DMS79 (cell line): ENCODE data around the gene TMC4.
"Not testable (repeated sequence)": the region's sequence is repeated elsewhere in the genome, so short reads cannot be mapped to it uniquely, and the experiment has no call there.

ENCODE experiments used
- DNase-seq: peaks from one replicate; lab custom pipeline; 2025; lab: John Stamatoyannopoulos, UW

Gene TMC4, protein sequence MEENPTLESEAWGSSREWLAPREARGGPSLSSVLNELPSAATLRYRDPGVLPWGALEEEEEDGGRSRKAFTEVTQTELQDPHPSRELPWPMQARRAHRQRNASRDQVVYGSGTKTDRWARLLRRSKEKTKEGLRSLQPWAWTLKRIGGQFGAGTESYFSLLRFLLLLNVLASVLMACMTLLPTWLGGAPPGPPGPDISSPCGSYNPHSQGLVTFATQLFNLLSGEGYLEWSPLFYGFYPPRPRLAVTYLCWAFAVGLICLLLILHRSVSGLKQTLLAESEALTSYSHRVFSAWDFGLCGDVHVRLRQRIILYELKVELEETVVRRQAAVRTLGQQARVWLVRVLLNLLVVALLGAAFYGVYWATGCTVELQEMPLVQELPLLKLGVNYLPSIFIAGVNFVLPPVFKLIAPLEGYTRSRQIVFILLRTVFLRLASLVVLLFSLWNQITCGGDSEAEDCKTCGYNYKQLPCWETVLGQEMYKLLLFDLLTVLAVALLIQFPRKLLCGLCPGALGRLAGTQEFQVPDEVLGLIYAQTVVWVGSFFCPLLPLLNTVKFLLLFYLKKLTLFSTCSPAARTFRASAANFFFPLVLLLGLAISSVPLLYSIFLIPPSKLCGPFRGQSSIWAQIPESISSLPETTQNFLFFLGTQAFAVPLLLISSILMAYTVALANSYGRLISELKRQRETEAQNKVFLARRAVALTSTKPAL

DNA sequence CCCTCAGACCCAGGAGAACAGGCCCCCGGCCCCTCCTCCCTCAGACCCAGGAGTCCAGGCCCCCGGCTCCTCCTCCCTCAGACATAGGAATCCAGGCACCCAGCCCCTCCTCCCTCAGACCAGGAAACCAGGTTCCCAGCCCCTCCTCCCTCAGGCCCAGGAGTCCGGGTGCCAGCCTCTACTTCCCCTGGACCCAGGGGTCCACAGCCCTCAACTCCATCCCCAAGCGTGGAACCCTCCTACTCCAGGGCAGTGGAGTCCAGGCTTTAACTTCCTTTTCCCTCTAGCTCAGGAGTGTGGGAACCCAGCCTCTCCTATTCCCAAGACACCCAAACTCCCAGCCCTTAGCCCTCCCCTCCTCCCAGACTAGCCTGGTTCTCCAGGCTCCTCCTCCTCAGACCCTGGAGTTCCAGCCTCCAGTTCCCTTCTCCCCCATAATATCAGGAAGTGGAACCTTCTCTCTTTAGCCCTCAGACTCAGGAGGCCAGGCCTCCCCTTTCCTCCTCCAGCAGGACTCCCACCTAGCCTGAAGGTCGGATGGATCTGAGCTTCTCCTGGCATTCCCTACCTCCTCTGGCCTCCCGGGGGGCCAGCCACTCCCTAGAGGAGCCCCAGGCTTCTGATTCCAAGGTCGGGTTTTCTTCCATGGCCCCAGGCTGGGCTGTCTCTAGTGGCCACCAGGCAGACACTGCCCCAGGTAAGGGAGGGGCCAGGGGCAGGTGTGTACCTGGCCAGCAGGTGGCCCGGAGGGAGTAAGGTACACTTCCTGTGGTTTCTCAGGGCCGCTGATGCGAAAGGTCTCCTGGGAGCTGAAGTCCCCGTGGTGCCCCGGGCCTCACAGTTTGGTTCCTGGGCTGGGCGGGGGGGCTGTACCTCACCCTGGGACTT lies at the start of gene TMC4:
Gene TMC4, minus strand, starts transcription at position 690 of the 888 bp plus-strand sequence. Its CDS starts 43 bp downstream, at position 647.
- peak; percentile 82 for DNase-seq

DNA sequence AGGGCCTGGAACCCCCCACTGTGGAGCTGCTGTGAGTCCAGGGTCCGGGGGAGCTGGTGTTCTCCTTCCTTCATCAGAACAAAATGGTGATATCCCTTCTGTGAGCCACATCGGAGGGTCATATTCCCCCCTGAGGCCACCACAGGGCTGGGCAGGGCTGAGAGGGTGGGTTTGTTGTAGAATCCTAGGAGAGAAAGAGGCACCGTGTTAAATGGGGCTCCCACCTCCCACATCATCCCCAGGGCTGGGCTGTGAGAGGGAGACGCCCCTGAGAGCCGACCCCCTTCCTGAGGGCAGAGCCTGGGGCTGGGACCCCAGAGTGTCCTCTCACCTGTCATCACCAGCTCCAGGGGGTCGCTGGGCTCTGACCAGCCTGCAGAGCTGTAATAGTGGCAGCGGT lies 49.0 kb upstream of the TMC4 start:
- DNase-seq: not testable (repeated sequence)

DNA sequence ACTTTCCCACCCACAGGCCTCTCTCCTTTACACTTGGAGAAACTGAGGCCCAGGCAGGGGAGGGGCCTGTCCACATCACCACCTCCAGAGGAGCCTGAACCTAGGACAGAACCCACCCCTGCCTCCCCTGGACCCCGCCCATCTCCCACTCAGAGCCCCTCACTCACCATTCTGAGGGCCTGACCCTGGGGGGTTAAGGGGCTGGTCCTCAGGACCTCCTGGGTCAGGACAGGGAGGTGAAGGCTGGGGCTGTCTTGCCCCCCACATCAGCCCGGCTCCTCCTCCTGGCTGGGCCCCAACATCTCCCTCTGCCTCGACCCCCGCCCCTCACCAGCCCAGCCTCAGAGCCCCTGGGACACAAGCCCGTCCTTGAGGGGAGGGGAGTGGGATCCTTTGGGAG lies 46.7 kb upstream of the TMC4 start:
- not testable (repeated sequence) for DNase-seq

DNA sequence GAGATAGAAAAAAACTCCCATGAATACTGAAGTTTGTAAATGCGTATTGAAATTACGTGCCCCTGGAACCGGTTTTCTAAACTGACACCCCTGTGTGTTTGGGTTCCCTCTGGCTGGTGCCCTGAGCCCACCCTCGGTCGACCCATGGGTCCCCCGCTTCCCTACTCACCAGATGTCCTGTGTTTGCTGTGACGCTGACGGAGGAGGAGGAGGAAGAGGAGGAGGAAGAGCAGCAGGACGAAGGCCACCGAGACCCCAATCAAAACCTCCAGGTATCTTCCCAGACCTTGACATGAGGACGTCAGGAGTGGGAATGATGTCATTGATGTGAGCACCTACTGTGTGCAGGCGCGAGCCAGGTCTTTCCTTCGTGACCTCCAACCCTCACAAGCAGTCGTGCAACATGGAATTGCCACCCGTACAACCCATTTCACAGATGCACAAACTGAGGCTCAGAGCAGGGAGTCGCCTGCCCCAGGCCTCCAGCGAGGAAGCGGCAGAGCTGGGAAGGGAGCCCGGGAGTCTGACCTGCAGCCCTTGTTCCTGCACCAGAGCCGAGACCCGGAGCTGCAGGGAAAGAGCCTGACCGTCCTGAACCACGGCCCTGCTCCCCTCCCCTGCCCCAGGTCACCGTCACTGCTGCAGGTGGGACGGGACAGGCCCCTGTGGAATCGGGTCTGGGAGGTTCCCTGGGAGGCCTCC lies 46.2 kb upstream of the TMC4 start:
- no peak for DNase-seq

DNA sequence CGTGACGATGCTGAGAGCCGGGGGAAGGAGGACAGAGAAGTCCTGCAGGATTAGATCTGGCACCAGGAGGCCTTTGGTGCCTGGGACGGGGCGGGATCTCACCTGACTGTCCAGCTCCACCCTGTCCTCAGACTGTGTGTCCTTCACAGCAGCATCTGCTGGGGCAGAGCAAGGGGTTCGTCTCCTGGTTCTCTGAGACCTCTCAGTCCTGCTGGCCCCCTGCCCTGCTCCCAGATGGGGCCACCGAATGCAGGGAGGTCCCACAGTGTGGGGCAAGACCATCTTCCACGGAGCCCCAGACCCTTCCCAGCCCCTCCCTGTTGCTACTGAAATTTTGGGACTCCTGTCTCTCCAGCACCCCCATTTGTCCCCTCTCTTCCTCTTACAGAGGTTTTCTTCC lies 45.3 kb upstream of the TMC4 start:
- DNase-seq: no peak

DNA sequence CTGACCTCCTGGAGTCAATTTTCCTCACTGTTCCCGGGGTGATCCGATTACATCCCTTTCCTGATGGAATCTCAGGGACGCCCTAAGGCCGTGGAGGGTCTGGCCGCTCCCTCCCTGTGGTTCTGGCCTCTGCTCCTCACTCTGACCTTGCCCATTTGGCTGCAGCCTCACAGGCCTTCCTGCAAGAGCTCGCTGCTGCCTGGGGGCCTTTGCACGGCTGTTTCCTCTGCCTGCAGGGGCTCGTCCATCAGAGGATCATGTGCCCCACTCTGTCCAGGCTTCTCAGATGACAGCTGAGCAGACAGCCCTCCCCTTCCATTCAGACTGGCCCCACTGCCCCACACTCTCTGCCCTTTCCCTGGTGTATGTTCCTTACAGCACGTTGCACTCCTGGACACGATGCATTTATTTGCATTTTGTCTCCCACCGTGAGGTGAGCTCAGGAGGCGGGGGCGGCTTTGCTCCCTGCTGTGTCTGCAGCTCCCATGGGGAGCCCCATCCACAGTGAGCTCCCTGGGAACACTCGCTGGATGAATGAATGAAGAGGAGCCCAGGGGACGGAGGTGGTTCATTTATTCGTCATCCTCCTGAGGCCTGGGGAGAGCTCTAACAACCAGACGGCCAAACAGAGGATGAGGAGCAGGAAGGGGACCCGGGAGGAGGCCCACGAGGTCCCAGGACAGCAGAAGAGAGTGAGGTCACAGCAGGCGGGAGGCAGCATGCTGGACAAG lies 44.7 kb upstream of the TMC4 start:
- DNase-seq: not testable (repeated sequence)

DNA sequence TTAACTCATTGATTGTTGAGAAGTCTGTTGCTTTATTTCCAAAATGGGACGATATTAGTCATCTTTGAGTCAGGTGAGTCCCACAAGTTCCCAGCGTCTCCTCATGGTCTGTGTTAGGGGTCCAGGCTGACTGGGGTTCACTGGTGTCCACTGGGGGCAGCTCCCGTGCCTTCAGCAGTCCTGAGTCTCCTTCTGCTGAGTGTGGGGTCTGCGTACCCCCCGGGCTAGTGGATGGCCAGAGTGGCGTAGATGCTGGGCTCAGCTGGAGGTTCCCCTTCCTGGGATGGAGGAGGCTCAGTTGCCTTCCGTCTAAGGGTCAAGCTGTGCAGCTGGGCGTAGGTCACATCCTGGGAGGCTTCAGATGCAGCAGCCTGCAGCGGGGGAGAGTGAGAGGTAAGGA lies 43.9 kb upstream of the TMC4 start:
- DNase-seq: no peak

DNA sequence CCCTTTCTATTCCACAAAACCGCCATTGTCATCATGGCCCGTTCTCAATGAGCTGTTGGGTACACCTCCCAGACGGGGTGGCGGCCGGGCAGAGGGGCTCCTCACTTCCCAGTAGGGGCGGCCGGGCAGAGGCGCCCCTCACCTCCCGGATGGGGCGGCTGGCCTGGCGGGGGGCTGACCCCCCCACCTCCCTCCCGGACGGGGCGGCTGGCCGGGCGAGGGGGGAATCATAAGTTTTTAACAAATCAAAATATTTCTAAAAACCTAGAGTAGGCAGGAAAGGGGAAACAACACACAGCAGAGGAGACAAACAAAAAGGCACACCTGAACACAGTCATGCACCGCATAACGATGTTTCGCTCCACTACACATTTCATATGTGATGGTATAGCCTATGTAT lies 41.8 kb upstream of the TMC4 start:
- DNase-seq: not testable (repeated sequence)

DNA sequence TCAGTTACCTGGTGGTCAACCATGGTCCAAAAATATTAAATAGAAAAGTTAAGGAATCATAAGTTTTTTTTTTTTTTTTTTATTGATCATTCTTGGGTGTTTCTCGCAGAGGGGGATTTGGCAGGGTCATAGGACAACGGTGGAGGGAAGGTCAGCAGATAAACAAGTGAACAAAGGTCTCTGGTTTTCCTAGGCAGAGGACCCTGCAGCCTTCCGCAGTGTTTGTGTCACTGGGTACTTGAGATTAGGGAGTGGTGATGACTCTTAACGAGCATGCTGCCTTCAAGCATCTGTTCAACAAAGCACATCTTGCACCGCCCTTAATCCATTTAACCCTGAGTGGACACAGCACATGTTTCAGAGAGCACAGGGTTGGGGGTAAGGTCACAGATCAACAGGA lies 41.3 kb upstream of the TMC4 start:
- DNase-seq: not testable (repeated sequence)

DNA sequence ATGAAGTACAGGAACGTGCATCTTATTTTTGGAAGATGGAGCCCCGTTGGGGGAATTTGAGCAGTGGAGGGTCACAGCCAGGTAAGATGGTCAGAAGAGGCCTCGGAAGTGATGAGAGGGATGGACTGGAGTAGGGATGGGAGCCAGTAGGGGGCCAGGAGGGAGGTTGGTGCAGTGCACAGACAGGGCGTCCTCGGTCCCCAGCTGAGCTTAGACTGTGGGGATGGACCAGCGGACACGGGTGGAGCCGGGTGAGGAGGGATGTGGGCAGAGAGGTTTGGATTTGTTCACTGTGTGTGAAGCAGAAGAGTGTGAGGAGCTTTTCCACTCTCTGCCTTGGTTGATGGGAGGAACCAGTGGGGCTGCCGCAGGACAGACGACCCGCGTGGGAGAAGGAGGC lies 38.3 kb upstream of the TMC4 start:
- no peak for DNase-seq

DNA sequence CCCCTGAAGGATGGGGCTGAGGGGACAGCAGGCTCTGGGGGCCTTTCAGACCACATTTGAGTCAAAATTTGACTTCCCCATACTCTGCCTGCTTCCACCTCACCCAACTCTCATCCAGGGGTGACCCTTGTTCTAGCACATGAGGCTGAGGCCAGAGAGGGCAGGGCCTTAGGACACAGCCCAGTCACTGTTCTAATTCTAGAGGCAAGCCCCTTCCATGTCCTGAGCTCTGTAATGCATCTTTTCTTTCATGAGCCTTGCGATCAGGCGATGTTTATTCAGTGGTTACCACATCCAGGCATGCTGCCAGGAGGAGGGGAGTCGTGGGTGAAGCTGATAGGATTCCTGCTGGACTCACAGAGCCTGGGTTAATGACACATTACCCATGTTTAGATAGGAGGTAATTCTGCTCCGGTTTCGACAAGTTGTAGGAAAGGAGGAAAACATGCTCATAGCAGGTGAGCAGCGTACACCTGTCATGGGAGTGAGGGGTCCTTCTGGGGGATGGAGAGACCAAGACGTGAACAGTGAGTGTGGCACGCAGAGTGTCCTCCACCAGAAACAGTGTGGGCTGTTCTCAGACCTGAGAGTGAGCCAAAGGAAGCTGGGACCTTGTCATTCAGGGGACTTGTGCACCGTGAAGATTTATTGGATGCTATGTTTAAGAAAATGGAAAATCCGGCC lies 37.0 kb upstream of the TMC4 start:
- peak; percentile 97 for DNase-seq

DNA sequence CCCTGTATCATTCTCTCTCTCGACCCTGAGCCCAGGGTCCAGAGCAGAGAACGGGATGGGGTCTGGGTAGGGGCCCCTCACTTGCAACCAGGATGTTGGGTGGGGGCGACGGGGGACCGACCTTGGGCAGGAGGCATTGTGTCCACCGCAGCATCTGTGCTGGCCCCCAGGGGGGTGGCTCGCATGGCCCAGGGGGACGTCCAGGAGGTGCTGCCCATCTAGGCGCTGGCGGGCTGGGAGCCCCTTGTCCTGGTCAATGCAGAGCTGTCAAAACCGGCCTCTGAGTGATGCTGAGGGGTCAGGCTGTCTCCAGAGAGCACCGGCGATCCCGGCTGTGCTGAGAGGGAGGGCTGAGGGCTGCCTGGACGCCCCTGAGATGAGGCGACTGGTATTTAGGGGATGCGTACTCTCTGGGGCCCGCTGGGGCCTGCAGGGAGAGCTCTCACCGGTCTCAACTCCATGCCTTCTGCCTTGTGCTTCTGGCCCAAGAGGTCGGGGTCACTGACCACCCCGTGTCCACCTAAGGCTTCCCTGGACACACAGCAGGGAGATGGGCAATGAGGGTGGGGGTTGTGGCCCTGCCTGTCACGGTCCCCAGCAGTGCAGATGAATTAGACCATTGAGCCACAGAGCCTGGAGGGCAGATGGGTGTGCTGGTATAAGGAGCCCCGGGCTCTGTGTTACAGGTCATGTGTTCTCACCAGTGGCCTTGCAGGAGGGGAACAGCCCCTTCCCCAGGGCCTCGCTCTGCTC lies 36.3 kb upstream of the TMC4 start:
- DNase-seq: no peak

DNA sequence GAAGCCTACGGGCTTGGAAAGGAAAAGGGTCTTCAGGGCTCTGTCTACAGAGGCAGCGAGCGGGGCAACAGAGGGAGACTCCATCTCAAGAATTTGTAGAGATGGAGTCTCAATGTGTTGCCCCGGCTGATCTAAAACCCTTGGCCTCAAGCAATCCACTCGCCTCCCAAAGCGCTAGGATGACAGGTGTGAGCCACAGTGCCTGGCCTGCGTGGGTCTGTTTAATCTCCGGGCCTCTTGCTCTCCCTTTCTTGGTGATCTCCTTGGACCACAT lies 35.8 kb upstream of the TMC4 start:
- DNase-seq: no peak

DNA sequence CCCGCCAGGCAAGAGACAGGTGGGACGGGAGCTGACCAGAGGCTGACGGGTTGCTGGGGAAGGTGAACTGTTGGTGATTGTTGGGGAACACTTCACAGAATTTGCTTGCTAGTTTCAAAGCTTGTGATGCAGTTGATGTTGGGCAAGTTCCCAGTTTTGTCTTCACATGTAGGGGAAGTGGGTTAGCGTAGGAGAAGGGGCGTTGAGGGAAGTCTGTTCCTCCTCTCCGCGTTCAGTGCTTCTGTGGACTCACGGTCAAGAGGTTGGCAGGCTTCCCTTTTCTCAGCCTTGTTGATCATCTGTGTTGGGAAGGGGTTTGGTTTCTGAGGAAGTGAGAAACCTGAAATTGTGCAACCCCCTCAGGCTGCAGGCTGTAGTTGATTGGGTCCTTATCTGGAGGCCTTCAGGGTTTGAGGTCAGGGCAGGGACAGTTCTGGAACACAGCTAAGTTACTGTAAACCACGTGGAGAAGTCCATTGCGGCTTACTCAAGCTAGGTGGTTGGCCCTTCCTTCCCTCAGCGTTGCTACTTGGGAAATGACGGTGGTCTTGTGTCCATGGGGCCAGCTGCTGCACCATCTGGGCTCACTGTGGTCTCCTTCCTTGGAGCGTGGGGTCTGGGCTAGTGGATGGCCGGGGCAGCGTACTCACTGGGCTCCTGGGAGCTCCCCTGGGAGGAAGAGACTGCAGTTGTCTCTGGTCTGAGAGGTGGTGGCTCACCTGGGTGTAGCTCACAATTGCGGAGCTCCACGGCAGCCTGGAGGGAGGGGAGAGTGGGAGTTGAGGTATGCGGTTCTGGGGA lies 35.2 kb upstream of the TMC4 start:
- no peak for DNase-seq

DNA sequence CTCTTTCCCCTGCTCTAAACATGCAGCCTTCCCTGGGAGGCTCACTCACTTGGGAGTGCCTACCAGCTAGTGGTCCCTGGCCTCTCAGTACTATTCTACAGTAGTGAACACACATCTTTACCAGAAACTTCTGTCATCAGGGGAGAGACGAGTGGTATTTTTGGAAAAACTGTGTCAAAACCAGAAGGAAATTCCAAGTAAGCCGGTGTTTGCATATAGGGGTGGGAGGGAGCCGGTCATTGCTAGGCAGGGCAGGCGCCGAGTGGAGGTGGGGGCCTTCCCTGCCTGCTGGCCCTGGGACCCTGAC lies 34.7 kb upstream of the TMC4 start:
- no peak for DNase-seq

DNA sequence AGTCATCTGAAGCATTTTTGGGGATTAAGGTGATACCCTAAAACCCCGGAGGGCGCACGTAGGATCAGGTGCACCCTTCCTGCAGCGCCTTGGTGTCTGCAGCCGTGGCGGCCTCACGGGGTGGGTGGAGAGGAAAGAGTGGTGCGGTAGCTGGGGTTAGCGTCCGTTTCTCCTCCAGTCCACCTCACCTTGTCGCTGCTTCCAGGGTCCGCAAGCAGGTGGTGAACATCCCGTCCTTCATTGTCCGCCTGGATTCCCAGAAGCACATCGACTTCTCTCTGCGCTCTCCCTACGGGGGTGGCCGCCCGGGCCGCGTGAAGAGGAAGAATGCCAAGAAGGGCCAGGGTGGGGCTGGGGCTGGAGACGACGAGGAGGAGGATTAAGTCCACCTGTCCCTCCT lies 34.2 kb upstream of the TMC4 start:
- not testable (repeated sequence) for DNase-seq

DNA sequence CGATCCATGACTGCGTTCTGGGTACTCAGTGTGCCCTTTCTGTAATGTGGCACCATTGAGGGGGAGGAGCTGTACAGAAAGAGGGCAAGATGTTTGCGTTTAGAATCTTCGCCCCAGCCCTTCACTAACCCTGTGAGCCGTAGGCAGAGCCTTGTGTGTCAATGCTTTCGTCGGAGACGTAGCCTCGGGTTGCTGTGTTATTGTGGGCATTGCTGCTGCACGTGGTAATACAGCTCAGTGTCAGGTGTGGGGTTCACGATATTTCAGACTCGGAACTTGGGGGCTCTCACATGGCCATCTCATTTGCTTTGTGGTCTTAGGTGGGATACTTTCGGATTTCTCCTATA lies 33.8 kb upstream of the TMC4 start:
- no peak for DNase-seq

DNA sequence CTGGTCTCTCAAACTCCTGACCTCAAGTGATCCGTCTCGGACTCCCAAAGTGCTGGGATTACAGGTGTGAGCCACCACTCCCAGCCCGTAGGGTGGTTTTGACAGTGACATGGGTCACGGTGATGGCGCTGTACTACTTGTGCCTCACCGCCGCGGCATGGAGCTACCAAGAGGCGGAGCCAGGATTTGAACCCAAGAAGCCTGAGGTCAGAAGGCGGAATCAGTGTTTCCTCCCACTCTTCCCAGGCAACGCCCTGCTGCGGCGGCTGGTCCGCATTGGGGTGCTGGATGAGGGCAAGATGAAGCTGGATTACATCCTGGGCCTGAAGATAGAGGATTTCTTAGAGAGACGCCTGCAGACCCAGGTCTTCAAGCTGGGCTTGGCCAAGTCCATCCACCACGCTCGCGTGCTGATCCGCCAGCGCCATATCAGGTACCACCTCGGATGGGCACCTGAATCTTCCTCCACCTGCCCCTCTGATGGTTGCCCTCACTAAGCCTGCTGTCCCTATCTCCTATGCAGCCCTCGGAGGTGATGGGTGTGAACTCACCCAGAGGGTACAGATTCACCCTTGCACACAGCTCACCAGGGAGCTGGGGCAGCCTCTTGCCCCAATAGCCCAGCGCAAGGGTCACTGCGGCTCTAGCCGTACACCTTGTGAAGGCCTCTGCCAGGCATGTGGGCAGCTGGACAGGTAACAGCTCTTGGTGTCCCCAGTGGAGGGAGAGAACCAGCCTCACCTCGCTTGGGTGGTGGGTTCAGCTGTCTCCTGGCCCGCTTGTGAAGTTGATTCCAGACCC lies 33.3 kb upstream of the TMC4 start:
- DNase-seq: no peak
